Daoy (cell line): Measurements from ENCODE around the gene LTBP1. TPM values are rescaled to one million over a fixed set of nuclear protein-coding genes. Genes with fewer than 3 reads are reported as not detected.

Source experiments
- DNase-seq: peaks from one replicate; pipeline ENCODE4 v3.0.0-alpha.2; 2015; ENCODE audit warnings: low read depth
- total RNA-seq: library from RNA; depleted of rRNA; stranded (reverse); fragments of >200 nt; shearing (Covaris generic); gene quantifications from 2 replicates; pipeline ENCODE4 v1.2.3, GENCODE V29; 2014

The LTBP1 gene
- total RNA-seq, 1 experiment from 2014 or later = 46.4 TPM

DNA sequence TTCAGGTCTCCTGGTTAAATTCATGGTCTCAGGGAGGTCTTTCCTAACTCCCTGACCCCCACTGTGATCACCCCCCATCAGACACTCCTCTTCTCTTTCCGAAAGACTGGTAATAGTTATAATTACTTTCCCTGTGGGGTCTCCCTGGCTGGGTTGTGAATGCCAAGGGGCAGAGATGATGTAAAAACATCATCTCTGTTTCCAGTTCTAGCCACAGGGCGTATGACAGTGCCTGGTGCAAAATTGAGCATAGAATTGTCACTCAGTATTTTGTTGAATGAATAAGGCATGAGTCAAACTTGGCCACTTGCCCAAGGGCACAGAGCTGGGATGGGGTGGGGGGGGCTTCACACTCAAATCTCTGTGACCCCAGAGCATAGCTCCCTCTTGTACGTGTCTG is 65.2 kb downstream of the LTBP1 start:
- peak; percentile 64 for DNase-seq

DNA sequence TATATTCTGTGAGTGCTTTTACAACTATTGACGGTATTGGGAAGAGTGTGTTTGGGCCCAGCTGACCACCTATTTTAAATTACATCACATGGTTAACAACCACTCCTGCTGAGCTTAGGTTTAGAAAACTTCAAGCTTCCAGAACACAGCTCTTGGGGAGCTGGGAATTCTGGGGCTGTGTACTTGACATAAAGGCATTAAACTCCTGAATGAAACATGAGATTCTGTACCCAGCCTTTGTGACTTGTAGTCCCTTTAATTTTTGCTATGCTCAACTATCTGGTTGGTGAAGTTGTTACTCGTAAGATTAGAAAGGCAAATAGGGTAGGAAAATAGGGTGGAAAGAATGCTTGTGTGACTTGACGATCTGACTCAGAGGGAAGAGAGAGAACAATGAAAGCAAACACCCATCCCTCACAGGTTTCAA is 66.9 kb downstream of the LTBP1 start:
- no peak for DNase-seq

DNA sequence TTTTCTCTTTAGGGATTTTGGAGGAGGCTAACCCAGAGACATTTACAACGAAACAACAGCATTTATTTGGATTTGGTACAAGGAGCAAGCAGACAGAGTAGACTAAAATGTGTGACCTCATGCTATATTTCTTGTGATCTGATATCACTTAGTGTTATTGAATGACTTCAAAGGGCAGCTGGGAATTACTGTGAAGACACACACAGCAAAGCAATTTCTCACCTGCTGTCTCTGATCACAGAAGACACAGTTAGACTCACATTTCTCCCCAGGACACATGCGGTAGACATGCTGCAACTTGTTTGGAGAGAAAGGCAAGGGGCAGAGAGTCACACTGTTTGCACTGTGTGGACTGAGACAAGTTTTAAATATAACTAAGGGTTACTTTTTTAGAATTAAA is 67.5 kb downstream of the LTBP1 start:
- no peak for DNase-seq

DNA sequence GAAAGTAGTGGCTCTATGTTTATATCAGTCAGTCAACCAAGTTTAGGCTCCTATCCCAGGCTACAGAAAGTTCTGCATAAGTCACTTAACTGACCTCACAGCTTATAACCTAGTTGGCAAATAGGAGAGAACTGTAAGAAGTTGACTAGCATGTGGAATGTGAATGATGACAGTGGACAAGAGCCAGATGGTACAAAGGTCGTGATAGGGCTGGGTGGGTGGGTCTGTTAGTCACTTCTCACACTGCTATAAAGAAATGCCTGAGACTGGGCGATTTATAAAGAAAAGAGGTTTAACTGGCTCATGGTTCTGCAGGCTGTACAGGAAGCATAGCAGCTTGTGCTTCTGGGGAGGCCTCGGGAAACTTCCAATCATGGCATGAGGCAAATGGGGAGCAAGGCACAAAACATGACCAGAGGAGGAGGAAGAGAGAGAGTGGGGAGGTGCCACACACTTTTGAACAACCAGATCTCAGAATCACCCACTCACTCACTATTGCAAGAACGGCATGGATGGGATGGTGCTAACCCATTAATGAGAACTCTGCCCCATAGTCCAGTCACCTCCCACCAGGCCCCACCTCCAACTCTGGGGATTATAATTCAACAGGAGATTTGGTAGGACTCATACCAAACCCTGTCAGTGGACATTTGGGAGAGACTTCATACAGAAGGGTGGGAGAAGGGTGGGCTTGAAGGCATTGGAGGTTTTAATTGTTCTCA is 68.8 kb downstream of the LTBP1 start:
- peak; percentile 69 for DNase-seq

DNA sequence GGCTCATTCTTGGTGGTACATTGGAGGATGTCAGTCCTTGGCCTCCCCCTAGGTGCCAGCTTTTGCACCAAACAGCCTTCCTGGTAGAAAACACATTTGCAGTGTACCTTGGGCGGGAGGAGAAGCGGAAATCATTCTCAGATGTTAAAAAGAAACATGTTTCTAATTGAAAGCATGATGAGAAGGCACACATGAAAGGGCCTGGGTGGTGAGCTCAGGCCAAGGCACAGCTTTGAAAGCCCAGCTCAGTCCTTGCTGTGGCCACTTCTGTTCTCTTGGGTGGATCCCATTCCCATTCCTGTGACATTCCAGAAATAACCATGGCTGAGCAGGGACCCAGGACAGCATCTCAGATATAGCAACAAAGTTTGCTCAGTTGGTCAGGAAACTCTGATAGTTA is 71.5 kb downstream of the LTBP1 start:
- DNase-seq = no peak

DNA sequence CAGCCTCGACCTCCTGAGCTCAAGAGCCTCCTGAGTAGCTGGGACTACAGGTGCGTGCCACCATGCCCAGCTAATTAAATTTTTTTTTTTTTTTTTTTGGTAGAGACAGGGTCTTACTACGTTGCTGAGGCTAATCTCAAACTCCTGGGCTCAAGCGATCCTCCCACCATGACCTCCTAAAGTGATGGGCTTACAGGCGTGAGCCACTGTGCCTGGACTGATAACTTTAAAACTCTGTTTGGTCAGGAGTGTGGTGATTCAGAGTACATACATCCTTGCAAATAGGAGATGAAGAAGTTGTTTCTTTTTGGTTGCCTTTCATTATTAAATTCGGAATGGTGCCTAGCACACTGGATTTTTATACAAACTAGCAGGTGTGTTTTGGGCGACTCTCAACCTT is 73.0 kb downstream of the LTBP1 start:
- DNase-seq = no peak

DNA sequence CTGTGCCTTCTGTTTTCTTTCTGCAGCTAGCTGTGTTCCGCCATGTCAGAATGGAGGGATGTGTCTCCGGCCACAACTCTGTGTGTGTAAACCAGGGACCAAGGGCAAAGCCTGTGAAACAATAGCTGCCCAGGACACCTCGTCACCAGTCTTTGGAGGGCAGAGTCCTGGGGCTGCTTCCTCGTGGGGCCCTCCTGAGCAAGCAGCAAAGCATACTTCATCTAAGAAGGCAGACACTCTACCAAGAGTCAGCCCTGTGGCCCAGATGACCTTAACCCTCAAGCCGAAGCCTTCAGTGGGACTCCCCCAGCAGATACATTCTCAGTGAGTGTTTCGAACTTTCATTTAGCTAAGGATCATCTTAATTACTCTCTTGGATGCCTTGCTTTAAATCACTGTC is 74.1 kb downstream of the LTBP1 start:
- no peak for DNase-seq

DNA sequence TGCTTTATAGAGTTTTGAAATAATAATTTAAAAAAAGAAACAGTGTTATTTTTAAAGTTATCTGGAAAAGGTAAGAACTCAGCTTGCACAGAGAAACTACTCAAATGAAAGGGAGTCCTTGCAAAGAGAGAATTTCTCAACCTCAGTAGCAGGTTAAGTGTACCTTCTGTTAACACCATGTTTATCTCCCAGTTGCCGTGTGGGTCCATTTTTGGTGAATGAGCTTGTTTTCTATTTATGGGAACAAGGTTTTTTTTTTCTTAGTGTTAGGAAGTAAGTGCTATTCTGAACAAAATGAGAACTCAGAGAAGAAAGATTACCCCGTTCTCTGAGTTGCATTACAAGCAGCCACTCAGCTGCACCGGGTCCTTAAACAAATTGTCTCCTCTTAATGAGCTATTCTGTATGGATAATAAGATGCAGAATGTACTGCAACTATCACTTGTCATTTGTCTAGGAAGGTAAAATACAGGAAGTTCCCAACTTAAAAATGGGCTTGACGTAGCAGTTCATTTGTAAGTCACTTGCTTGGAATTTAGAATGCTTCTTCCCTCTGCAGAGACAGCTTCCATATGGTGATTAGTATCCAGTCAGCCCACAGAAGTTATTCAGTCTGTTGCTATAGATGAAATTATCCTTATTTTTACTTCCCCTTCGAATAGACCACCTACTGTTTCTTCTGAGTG is 74.9 kb downstream of the LTBP1 start:
- peak; percentile 28 for DNase-seq

DNA sequence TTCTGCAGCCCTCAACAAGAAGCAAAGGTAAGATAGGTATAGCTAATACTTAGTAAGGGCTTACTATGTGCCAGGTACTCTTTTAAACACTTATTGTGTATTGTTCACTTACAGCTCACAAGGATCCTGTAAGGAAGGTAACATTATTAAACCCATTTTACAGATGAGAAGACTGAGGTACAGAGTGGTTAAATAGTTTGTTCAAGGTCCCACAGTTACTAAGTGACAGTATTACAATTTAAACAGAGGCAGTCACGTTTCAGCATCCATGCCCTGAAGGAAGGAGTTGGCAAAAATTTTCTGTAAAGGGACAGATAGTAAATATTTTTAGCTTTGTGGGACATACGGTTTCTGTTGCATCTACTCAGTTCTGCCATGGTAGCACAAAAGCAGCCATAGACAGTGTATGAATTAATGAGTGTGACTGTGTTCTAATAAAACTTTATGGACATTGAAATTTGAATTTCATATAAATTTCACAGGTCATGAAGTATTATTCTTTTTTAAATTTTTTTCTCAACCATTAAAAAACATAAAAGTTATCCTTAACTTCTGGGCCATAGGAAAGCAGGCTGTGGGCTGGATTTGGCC is 75.7 kb downstream of the LTBP1 start:
- DNase-seq = no peak

DNA sequence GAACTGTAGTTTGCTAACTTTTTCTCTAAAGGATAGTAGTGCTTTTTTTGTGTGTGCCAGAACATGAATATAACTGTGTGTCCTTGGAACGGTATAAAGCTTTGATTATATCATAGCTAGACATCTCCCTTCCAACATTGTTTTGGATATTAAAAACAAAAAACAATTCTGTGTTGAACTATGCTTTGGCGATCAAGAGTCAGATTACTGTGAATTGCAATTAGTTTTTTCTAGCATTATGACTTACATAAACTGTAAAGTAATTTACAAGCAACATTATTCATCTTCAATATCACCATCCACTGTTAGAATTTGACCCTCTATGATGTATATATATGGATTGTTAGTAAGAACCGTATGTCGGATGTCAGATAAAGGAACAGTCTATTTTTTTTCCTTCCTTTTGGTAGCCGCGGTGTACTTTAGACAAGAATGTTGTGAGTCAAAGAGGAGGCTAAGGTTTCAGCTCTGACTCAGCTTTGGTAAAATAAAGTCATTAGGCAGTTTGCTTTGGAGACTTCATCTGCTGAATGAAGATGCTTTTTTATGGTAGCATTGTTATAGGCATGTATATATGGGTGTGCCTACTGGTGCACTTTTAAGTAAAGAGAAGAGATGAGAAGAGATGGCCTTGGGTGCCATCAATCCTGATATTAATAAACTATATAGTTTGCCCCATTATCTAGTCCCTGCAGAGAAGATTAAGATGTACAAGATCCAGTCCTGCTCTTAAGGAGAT is 76.4 kb downstream of the LTBP1 start:
- peak; percentile 86 for DNase-seq

DNA sequence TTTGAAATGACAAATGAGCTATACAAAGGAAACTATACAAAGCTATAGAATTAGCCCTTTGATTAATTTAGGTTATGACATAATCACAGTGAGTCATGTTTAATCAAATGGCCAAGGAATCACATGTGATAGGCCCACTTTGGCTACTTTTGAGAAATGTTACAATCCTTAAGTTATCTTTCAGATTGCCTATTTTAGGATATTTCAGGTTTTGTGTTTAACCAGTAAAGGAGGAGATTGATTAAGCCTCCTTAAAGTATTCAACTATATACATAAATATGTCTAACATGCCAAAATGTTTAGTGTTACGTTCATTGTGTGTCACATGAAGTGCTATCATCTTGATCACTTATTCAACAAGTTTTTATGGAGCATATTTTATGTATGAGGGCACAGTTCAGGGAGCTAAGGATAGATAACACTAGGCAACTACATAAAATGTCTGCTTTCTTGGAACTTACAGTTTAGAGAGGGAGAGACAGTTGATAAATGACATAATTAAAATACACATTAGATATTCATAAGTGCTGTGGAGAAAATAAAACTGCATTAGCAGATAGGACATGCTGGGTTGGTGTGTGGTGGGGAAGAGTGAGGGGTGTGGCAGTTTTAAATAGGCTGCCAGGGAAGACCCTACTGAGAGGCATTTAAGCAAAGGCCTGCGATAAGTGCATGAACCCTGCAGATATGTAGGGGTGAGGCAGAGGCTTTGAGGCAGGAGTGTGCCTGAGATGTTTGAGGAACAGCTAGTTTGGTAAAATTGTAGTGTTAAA is 77.2 kb downstream of the LTBP1 start:
- DNase-seq = no peak

DNA sequence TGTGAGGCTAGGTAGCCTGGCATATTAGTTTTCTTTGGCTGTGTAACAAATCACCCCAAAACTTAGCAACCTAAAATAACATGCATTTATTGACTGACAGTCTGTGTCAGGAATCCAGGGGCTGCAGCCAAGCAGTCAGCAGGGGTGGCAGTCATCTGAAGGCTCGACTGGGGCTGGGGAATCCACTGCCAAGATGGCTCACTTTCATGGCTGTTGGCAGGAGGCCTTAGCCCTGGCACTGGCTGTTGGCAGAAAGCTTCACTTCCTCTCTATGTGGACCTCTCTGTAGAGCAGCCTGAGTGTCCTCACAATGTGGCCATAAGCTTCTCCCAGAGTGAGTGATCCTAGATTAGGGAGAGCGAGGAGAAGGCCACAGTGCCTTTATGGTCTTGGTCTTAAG is 78.0 kb downstream of the LTBP1 start:
- DNase-seq = no peak

DNA sequence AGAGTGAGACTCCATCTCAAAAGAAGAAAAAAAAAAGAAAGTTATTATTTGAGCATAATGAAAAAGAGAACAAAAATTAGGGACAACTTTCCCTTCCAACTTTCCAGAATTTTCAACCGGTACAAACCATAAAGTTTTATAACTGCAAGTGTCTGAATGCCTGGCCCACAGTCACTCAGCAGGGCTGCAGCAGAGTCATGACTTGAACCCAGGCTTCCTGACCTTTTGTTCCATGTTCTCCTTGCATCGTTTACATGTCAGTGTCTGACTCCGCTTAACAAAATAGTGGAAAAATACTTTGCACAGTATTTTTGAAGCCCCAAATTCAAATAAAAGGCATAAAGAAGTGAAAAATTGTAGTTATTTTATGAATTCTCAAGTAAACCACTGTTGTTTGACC is 82.7 kb downstream of the LTBP1 start:
- no peak for DNase-seq

DNA sequence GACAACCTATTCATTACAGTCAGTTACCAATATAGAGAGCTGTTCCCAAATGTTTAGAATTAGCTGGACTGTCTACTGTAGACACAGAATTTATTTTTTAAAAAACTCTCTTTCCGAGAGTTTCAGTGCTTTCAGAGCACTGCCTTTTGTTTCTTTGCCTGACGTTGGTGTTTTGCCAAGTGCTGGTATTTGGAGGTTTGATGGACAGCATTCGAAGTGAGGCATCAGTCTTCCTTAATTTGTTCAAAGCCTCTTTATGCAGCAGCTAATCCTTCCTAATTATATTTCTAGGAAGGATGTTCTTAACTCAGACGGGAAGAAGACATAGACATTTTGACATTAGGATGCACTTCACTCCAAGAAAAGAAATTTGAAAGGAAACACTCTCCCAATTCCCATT is 83.2 kb downstream of the LTBP1 start:
- DNase-seq = no peak

DNA sequence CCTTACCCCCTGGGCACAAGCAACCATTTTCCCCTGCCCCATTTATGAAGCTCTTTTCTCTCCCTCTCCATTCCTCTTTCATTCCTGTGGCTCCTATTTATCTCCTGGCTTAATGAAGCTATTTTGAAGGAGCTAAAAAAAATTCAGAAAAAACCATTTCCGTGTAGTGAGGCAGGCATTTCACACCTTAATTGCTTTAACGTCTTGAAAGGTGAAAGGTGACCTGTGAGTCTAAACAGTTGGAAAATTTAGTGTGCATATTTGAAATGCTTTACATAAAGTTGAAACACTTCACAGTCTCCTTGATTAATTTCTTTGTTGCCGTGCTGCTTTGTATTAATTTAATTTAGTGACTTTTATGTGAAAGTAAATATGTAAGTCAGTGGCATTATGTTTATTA is 83.6 kb downstream of the LTBP1 start:
- DNase-seq = no peak

DNA sequence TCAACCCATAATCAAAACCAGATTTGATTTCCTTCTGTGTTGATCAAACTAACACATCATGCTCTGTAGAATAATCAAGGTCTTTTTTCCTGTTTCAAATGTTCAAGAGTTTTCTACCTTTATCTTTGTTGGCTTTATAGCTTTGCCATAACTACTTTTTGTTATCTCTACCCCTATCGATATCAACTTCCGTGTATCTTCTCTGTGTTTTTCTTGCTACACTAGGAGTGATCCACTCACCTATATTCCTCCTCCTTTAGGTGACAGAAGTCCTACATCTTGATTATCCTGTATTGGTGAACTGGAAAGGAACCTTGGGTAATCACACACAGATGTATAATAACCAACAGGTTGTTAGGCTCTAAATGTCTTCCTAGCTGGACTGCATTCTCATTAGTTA is 85.5 kb downstream of the LTBP1 start:
- no peak for DNase-seq

DNA sequence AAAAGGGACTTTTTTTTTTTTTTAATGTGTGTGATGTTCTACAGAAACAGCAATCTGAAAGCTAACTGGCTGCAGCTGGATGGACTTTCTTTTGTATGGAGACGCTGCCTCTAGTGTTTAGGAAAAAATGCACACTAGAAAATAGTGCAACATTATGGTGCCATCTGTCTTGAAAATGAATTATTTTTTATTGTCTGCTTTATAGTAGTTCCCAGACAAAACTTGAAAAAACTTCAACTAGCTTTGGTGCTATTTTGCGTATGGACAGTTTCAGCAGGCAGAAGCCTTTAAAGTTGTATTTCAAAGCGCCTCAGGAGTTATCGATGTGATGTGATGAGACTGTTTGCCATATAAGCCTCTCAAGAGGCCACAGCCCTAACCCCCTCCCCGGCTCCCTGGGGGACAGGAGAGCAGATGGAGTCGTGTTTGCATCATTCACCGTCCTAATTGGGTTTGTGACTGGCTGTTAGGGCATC is 86.9 kb downstream of the LTBP1 start:
- peak; percentile 23 for DNase-seq

DNA sequence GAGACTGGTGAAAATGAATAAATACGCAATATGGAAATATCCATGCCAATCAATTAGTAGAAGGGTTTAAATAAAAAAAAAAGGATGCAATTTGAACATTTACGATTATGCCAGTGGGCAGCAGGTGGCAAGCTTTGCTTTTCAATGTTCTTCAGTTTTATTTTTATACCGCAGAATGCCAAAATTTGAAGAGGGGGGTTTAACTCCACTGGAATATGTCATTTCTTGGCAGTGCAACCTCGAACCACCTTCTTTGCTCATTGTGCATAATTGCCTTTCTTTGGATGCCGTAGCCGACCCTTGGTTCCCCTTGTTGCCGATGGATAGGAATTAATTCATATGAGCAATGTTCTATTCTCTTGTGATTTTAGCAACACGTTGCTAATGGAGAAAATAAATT is 88.0 kb downstream of the LTBP1 start:
- DNase-seq = peak; percentile 52

DNA sequence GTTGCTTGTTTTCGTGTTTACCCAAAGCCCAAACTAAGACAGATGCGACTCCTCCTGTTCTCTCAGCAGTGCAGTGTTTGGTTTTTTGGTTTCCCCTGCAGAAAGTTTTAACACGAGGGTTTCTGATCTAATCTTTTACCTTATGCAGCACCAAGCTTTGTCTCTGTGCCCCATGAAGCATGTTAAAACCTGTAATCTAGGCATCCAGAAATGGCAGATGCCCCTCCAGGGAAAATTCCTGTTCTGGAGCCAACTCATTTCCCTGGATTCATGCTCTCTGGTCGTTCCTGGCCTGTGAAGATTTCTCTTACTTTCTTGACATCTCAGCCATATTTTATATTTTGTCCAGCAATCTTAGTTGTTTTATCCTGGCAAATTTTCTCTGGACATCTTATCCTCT is 91.5 kb downstream of the LTBP1 start:
- no peak for DNase-seq

DNA sequence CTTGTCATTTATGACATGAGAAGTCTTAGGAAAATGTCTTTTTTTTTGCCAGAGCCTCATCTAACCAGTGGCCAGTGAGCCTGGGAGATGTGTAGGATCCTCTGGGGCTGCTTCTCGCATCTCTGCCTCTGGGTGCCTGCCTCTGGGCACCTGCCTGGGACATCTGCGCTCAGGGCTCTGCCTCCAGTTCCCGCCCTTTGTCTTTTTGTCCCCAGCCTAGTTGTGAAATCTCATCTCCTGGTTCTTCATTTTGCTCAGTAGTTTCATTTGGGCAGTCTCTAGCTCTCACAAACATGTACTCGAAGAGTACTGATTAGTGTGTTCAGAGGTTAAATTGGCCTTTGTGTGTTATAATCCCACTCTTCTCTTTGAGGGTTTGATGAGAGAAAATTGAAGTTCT is 92.0 kb downstream of the LTBP1 start:
- no peak for DNase-seq

DNA sequence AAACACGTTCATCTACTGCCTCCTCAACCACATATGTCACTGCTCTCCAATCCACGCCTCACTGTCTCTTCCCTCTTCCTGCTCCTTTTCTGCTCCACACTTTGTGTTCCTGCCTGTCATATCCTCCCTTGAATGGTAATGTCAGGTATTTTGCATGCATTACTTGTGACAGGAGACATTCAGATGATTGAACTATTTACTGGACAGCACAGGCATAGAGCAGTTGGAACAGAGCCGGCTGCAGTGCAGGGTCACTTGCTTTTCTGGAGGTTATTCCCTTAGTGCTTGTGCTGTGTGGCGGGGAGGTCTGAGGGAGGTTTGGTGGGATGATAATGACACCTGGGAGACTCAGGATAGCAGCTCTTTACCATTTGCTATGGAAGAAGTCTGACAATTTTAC is 93.8 kb downstream of the LTBP1 start:
- no peak for DNase-seq

DNA sequence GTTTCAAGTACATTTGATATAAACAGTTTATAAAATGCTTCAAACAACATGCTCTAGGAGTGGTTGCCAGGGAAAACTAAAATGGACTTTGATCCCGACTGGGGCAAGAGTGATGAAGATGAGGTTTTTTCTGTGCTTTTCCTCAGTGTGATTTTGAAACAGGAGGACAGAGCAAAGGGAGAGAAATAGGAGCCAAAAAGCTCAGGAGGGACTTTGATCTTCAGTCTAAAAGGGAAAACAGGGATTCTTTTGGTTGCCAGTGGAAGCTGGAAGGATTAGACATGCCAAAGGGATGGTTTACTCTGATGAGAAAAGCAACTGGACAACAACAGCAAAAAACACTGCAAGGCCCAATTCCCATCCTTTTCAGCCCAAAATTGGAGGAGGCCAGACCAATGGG is 95.5 kb downstream of the LTBP1 start:
- no peak for DNase-seq
